Endodermal cell (in vitro differentiated cells): Measurements from ENCODE around the gene MAT2B. TPM values are rescaled to one million over a fixed set of nuclear protein-coding genes. Genes with fewer than 3 reads are reported as not detected.
A peak's percentile ranks its signal among the peaks of the same experiment; 100 is the strongest.

Experiments used
- DNase-seq: peaks from one replicate; pipeline ENCODE4 v3.0.0-alpha.2; 2017
- H3K27ac ChIP-seq: 2 replicates; pipeline ENCODE4 v1.5.1; 2013; ENCODE audit warnings: mild to moderate bottlenecking, low read depth, low read length, moderate library complexity
- H3K27me3 ChIP-seq: 2 replicates; pipeline ENCODE4 v1.6.1; 2013; ENCODE audit warnings: mild to moderate bottlenecking, low read length, moderate library complexity; ENCODE audit not compliant: insufficient read depth, control insufficient read depth, poor library complexity, severe bottlenecking
- H3K36me3 ChIP-seq: 2 replicates; pipeline ENCODE4 v1.7.0; 2013; ENCODE audit warnings: mild to moderate bottlenecking, low read length, moderate library complexity; ENCODE audit not compliant: control insufficient read depth, insufficient read depth
- H3K4me1 ChIP-seq: one replicate; pipeline ENCODE4 v1.7.0; 2013; ENCODE audit warnings: low read length; ENCODE audit not compliant: control insufficient read depth, insufficient read depth
- H3K4me3 ChIP-seq: 2 replicates; pipeline ENCODE4 v1.5.1; 2013; ENCODE audit warnings: mild to moderate bottlenecking, low read length, moderate library complexity
- H3K9ac ChIP-seq: 2 replicates; pipeline ENCODE4 v1.6.1; 2013; ENCODE audit warnings: mild to moderate bottlenecking, low read length, moderate library complexity; ENCODE audit not compliant: poor library complexity, severe bottlenecking; ENCODE audit errors: extremely low read depth
- H3K9me3 ChIP-seq: 2 replicates; pipeline ENCODE4 v1.6.1; 2013; ENCODE audit warnings: mild to moderate bottlenecking, low read length, moderate library complexity; ENCODE audit not compliant: control insufficient read depth
- H3K27ac Mint-ChIP-seq: 2 replicates; pipeline ENCODE4 v1.8.0; 2020; ENCODE audit warnings: mixed read lengths
- H3K27me3 Mint-ChIP-seq: 2 replicates; pipeline ENCODE4 v1.8.0; 2021; ENCODE audit warnings: mild to moderate bottlenecking, mixed read lengths; ENCODE audit not compliant: insufficient read depth
- H3K36me3 Mint-ChIP-seq: 2 replicates; pipeline ENCODE4 v1.8.0; 2020; ENCODE audit warnings: low read depth, mixed read lengths
- H3K4me1 Mint-ChIP-seq: 2 replicates; pipeline ENCODE4 v1.8.0; 2020; ENCODE audit warnings: mixed read lengths
- H3K4me3 Mint-ChIP-seq: 2 replicates; pipeline ENCODE4 v1.8.0; 2020; ENCODE audit warnings: mild to moderate bottlenecking, moderate library complexity, mixed read lengths
- H3K9me3 Mint-ChIP-seq: 2 replicates; pipeline ENCODE4 v1.8.0; 2020; ENCODE audit warnings: mild to moderate bottlenecking, mixed read lengths
- CTCF ChIP-seq: fragments of 200-600 bp; sonication (generic); conservative IDR thresholded peaks from 2 replicates; pipeline ENCODE4 v1.5.0; 2021; ENCODE audit warnings: antibody characterized with exemption, mild to moderate bottlenecking
- WGBS, 2 experiments: methylation state at CpG; one replicate each; pipeline versions ENCODE4 v1.1.5 to v1.1.7; 2013; ENCODE audit warnings: missing lambda C conversion rate in 2 of 2, mixed read lengths in 1 of 2; ENCODE audit not compliant: insufficient coverage in 1 of 2, insufficient read length in 1 of 2; 5-methylcytosine and 5-hydroxymethylcytosine counted together
- total RNA-seq, 2 donors: library from RNA; stranded (reverse); fragmentation: NEBNext Ultra II Directional in 1 of 2; extraction: Animal tissue kit (Norgen Biotek cat#: 25700) in 1 of 2; gene quantifications; 2 replicates in 1 of 2; 3 replicates in 1 of 2; pipeline ENCODE4 v1.2.1, GENCODE V29; 2021

The MAT2B gene
- total RNA-seq, 2 donors from 2014 or later = 45.4 to 47.7 TPM

- no peaks in the 10 kb centered on the region for H3K27me3 Mint-ChIP-seq
- peaks cover 4% of the 10 kb centered on the region for H3K9me3 ChIP-seq
- no peaks in the 10 kb centered on the region for H3K36me3 ChIP-seq
- H3K4me3 Mint-ChIP-seq = peak overlapping the region; percentile 12
- H3K27me3 ChIP-seq = no peaks in the 10 kb centered on the region
- H3K36me3 Mint-ChIP-seq = peaks cover 3% of the 10 kb centered on the region
- H3K4me3 ChIP-seq = peak overlapping the region; percentile 42
- H3K9me3 Mint-ChIP-seq = peaks cover 6% of the 10 kb centered on the region
- DNase-seq = peak; percentile 57
- peak overlapping the region; percentile 81 for H3K27ac Mint-ChIP-seq
- H3K9ac ChIP-seq = peak overlapping the region; percentile 52
- peak overlapping the region; percentile 64 for H3K27ac ChIP-seq
- no peak for TF ChIP-seq CTCF
- peaks cover 20% of the 10 kb centered on the region for H3K4me1 ChIP-seq
- 39 to 75% methylated on average over 4 to 5 of the region's 5 CpGs for WGBS, 2 experiments
- peaks cover 59% of the 10 kb centered on the region for H3K4me1 Mint-ChIP-seq
Measured at GRCh38 chr5:163532171-163533084, 27.0 kb downstream of the MAT2B start.

- no peaks in the 10 kb centered on the region for H3K27me3 Mint-ChIP-seq
- H3K4me1 ChIP-seq = peaks cover 20% of the 10 kb centered on the region
- H3K9me3 Mint-ChIP-seq = peaks cover 6% of the 10 kb centered on the region
- peaks cover 4% of the 10 kb centered on the region for H3K9me3 ChIP-seq
- no peak overlapping the region for H3K4me3 Mint-ChIP-seq
- no peak for TF ChIP-seq CTCF
- DNase-seq = peak; percentile 53
- 38 to 46% methylated on average over 2 of the region's 2 CpGs for WGBS, 2 experiments
- peaks cover 3% of the 10 kb centered on the region for H3K36me3 Mint-ChIP-seq
- H3K9ac ChIP-seq = no peak overlapping the region
- no peaks in the 10 kb centered on the region for H3K27me3 ChIP-seq
- peak overlapping the region; percentile 81 for H3K27ac Mint-ChIP-seq
- no peak overlapping the region for H3K4me3 ChIP-seq
- H3K27ac ChIP-seq = peak overlapping the region; percentile 3
- H3K36me3 ChIP-seq = no peaks in the 10 kb centered on the region
- peaks cover 59% of the 10 kb centered on the region for H3K4me1 Mint-ChIP-seq
Measured at GRCh38 chr5:163533223-163533622, 27.8 kb downstream of the MAT2B start.

- peaks cover 6% of the 10 kb centered on the region for H3K9me3 Mint-ChIP-seq
- peak; percentile 48 for DNase-seq
Measured at GRCh38 chr5:163534492-163535094, 29.2 kb downstream of the MAT2B start.

More at GRCh38 chr5:163534492-163535094, 29.2 kb downstream of the MAT2B start:
- Histone ChIP-seq H3K36me3 (no peaks in the 10 kb centered on the region), H3K27ac (no peak overlapping the region), H3K9ac (no peak overlapping the region), H3K9me3 (peaks cover 4% of the 10 kb centered on the region), H3K27me3 (no peaks in the 10 kb centered on the region), H3K4me3 (no peak overlapping the region), H3K4me1 (peaks cover 20% of the 10 kb centered on the region)
- peaks cover 56% of the 10 kb centered on the region for H3K4me1 Mint-ChIP-seq
- WGBS, 2 experiments = 60 to 88% methylated on average over 1 to 2 of the region's 2 CpGs
- no peak for TF ChIP-seq CTCF
- H3K27me3 Mint-ChIP-seq = no peaks in the 10 kb centered on the region
- H3K36me3 Mint-ChIP-seq = no peaks in the 10 kb centered on the region
- no peak overlapping the region for H3K4me3 Mint-ChIP-seq
- H3K27ac Mint-ChIP-seq = peak overlapping the region; percentile 41
